Measurements from ENCODE around the gene FBXO10.

- TF ChIP-seq CTCF (conservative IDR thresholded peaks at IDR 0.05 in 1 of 2, IDR thresholded peaks at IDR 0.05 in 1 of 2; ENCODE audit: low read depth in 1 of 2, low read length in 2 of 2) (no peak), EZH2 (IDR thresholded peaks at IDR 0.05; ENCODE audit: low read length, missing control alignments) (no peak)
These were observed 72.4 kb downstream of the FBXO10 start for GRCh38 chr9:37503736-37504135.

Measured in fibroblast of lung (primary cell).